Heart right ventricle (tissue), 16 donors: Measurements from ENCODE around the gene TTC9. TPM values are rescaled to one million over a fixed set of nuclear protein-coding genes. Genes with fewer than 3 reads are reported as not detected.

ENCODE experiments used
- ATAC-seq, 8 donors: fragments of 200-7000 bp; cut with Tn5 transposase; one replicate each; pipeline ENCODE4 v1.9.1; 2020; ENCODE audit warnings: mild to moderate bottlenecking in 8 of 8, moderate library complexity in 8 of 8, moderate number of reproducible peaks in 1 of 8
- DNase-seq, 2 donors: peaks; one replicate each; pipeline ENCODE4 v3.0.0-alpha.2; 2020
- H3K27ac ChIP-seq, 10 donors: fragments of 200-600 bp; sonication (generic) in 2 of 10; one replicate each; pipeline versions ENCODE4 v1.5.0 to v1.8.0; 2020 to 2022; ENCODE audit warnings: mild to moderate bottlenecking in 3 of 10
- H3K27me3 ChIP-seq, 7 donors: fragments of 200-600 bp; one replicate each; pipeline ENCODE4 v1.8.0; 2021 to 2022; ENCODE audit warnings: mild to moderate bottlenecking in 2 of 7
- H3K36me3 ChIP-seq, 9 donors: fragments of 200-600 bp; sonication (generic) in 1 of 9; one replicate each; pipeline versions ENCODE4 v1.5.0 to v1.8.0; 2020 to 2022; ENCODE audit warnings: mild to moderate bottlenecking in 2 of 9
- H3K4me1 ChIP-seq, 9 donors: fragments of 200-600 bp; sonication (generic) in 1 of 9; one replicate each; pipeline versions ENCODE4 v1.5.0 to v1.8.0; 2020 to 2022; ENCODE audit warnings: mild to moderate bottlenecking in 4 of 9
- H3K4me3 ChIP-seq, 10 donors: fragments of 200-600 bp; sonication (generic) in 2 of 10; one replicate each; pipeline versions ENCODE4 v1.5.0 to v1.8.0; 2020 to 2022; ENCODE audit warnings: mild to moderate bottlenecking in 7 of 10, moderate library complexity in 2 of 10
- H3K9me3 ChIP-seq, 11 donors: fragments of 200-600 bp in 10 of 11; sonication (generic) in 2 of 11; one replicate each; pipeline versions ENCODE4 v1.5.0 to v1.8.0; 2013 to 2022; ENCODE audit warnings: mild to moderate bottlenecking in 2 of 11, control low read depth in 1 of 11, moderate library complexity in 1 of 11
- WGBS, 2 donors: extraction: QIAGEN DNeasy Blood & Tissue Kit; methylation state at CpG; one replicate each; pipeline ENCODE4 v1.1.7; 2013; ENCODE audit warnings: inconsistent platforms in 1 of 2; 5-methylcytosine and 5-hydroxymethylcytosine counted together
- intact Hi-C, 10 donors: fragments of 100-400 bp; cut with DNase I; formaldehyde crosslinking; loops; one replicate each; pipeline versions ENCODE4 v1.11.1 to v1.14.2; 2022
- polyA plus RNA-seq, 2 donors: library from polyadenylated mRNA; stranded (reverse); fragments of 200-250 nt; gene quantifications; one replicate each; pipeline ENCODE4 v1.2.3, GENCODE V29; 2013
- total RNA-seq, 10 donors: library from RNA; stranded (reverse); fragmentation: NEBNext Ultra II Directional in 3 of 10; extraction: Animal tissue kit (Norgen Biotek cat#: 25700) in 3 of 10; gene quantifications; one replicate each; pipeline versions ENCODE4 v1.2.1 to v1.2.4, GENCODE V29; 2021 to 2023
- TF ChIP-seq, protein P1 (sequence below), 9 donors: fragments of 200-600 bp; sonication (generic) in 2 of 9; IDR thresholded peaks; one replicate each; pipeline versions ENCODE4 v1.5.0 to v1.8.0; 2021 to 2022; ENCODE audit warnings: antibody characterized with exemption in 9 of 9, mild to moderate bottlenecking in 5 of 9, moderate library complexity in 1 of 9
- donor health status: Arrhythmogenic right ventricular cardiomyopathy.
- donor health status: ischemic (EF 13 %, LVEDD 7.1; RV severe dilation, severe dysfunction).
- donor health status: healthy with polysubstance abuse.
- donor health status: DM: no; HTN: yes; CAD: no.
- donor health status: DM: no; HTN: no; CAD: no.
- donor health status: ischemic (EF 25% LVEDD 6.9; RV normal size, moderate dysfunction).
- donor health status: ischemic (EF 25% LVEDD 5.7; RV mildly dilated, moderate dysfunction).
- donor health status: healthy.
- donor health status: DM: yes; HTN: yes; CAD: no.
- donor health status: Ischemic cardiomyopathy.
- donor health status: ischemic (EF 35%, LVEDD 5.7; RV mildly dilated, moderate dysfunction).
- donor health status: nonischemic (EF 11% LVEDD 7.7; RV severe dilation, severe dysfunction).
- donor health status: DM: yes; HTN: yes; CAD: no.
- donor health status: PGD.
- donor health status: ischemic (EF 29% LVEDD 5.4; RV normal size, mild dysfunction).
- donor health status: nonischemic (EF 23%, LVEDD 6.1; RV moderate dilation, normal function).

TTC9 gene
- total and polyA plus RNA-seq, 12 donors = 0.22 to 2.9 (median 1.1) TPM

DNA sequence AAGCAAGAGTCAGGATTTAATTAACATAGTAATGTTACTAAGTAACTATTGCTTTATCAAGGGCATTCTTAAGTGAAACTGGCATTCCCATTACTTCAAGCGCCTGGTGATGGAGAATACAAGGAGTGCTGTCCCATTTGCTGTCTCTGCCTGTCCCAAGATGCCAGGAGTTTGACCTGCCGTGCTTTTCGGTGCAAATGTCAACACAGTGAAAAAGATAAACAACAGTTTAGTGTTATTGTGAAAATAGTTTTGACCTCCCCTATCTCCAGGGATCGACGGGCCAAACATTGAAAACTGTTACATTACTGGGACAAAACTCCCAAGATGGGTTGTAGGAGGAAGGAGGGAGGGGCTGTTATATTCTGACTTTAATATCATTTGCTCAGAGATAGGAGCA lies 74.8 kb downstream of the TTC9 start:
- H3K36me3 ChIP-seq = no peaks in the 10 kb centered on the region
- H3K27ac ChIP-seq = no peak overlapping the region
- H3K9me3 ChIP-seq = no peaks in the 10 kb centered on the region
- peaks cover 0 to 16% (median 8%) of the 10 kb centered on the region in 7 donors for H3K27me3 ChIP-seq
- TF ChIP-seq, protein P1, sequence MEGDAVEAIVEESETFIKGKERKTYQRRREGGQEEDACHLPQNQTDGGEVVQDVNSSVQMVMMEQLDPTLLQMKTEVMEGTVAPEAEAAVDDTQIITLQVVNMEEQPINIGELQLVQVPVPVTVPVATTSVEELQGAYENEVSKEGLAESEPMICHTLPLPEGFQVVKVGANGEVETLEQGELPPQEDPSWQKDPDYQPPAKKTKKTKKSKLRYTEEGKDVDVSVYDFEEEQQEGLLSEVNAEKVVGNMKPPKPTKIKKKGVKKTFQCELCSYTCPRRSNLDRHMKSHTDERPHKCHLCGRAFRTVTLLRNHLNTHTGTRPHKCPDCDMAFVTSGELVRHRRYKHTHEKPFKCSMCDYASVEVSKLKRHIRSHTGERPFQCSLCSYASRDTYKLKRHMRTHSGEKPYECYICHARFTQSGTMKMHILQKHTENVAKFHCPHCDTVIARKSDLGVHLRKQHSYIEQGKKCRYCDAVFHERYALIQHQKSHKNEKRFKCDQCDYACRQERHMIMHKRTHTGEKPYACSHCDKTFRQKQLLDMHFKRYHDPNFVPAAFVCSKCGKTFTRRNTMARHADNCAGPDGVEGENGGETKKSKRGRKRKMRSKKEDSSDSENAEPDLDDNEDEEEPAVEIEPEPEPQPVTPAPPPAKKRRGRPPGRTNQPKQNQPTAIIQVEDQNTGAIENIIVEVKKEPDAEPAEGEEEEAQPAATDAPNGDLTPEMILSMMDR (IDR thresholded peaks at IDR 0.05) = no peak
- DNase-seq (no peak), ATAC-seq (no peak)
- H3K4me1 ChIP-seq = peaks cover 0 to 21% (median 12%) of the 10 kb centered on the region in 9 donors
- WGBS, 2 donors = 22 to 29% methylated on average over 5 of the region's 5 CpGs
- intact Hi-C loops = loop anchor here in 7 of 10 donors (5.0 to 10.0 kb wide), 4 partner anchors 92 to 669 kb away; no protein-coding TSS in a partner anchor
- H3K4me3 ChIP-seq = no peak overlapping the region

GRCh38 chr14:70716958-70717357 lies 75.2 kb downstream of the TTC9 start:
- DNase-seq (no peak), ATAC-seq (no peak)
- no peaks in the 10 kb centered on the region for H3K9me3 ChIP-seq
- H3K36me3 ChIP-seq = no peaks in the 10 kb centered on the region
- H3K4me3 ChIP-seq = no peak overlapping the region
- H3K27ac ChIP-seq = no peak overlapping the region
- 23 to 32% methylated on average over 1 of the region's 1 CpG for WGBS, 2 donors
- H3K27me3 ChIP-seq = peaks cover 0 to 16% (median 8%) of the 10 kb centered on the region in 7 donors
- TF ChIP-seq, protein P1 (IDR thresholded peaks at IDR 0.05) = no peak
- intact Hi-C loops = loop anchor here in 7 of 10 donors (5.0 to 10.0 kb wide), 4 partner anchors 92 to 670 kb away; no protein-coding TSS in a partner anchor
- peaks cover 0 to 21% (median 12%) of the 10 kb centered on the region in 9 donors for H3K4me1 ChIP-seq

DNA sequence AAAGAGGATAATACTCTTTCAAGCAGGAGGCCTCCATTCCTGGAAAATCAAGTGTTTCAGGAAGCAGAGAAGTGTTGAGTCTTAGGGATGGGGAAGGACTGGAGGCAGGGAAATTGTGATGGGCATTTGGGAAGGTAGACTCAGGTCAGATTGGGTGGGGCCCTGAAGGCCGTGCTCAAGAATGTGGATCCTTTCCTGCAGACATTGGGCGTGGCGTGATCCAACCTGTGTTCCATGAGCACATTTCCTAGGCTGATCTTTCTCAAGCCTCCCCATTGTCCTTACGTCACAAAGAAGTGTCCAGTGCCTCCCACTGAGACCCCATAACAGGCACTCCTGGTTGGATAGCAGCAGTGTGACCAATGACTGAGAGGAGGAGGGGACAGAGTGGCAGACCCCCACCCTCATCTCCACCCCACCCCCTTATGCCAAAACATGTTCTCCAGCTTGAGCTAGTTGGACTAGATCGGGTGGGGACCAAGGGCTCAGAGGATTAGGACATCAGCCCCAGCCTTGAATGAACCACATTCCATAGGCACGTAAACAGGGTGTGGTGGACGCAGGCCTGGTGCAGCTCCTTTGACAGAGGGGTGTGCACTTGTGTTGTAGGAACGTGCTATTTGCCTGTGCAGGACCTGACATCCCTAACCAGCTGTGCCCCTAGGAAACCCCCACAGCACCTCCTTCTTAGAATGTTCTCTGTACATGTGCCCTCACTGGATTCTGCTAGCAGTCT lies 76.8 kb downstream of the TTC9 start:
- Histone ChIP-seq H3K27me3 (peaks cover 0 to 16% (median 8%) of the 10 kb centered on the region in 7 donors), H3K36me3 (no peaks in the 10 kb centered on the region), H3K4me1 (peaks cover 0 to 10% (median 8%) of the 10 kb centered on the region in 9 donors), H3K27ac (no peak overlapping the region), H3K9me3 (no peaks in the 10 kb centered on the region), H3K4me3 (no peak overlapping the region)
- ATAC-seq (no peak), DNase-seq (no peak)
- TF ChIP-seq, protein P1 (IDR thresholded peaks at IDR 0.05) = no peak
- 81 to 82% methylated on average over 8 of the region's 8 CpGs for WGBS, 2 donors
- intact Hi-C loops = loop anchor here in 7 of 10 donors (5.0 to 10.0 kb wide), 4 partner anchors 94 to 671 kb away; no protein-coding TSS in a partner anchor

GRCh38 chr14:70721542-70721941 lies 79.8 kb downstream of the TTC9 start:
- H3K4me1 ChIP-seq = peaks cover 0 to 7% (median 2%) of the 10 kb centered on the region in 9 donors
- TF ChIP-seq, protein P1 (IDR thresholded peaks at IDR 0.05) = no peak
- peaks cover 0 to 5% (median 0%) of the 10 kb centered on the region in 7 donors for H3K27me3 ChIP-seq
- DNase-seq = no peak
- H3K27ac ChIP-seq = no peak overlapping the region
- WGBS, 2 donors = 74 to 78% methylated on average over 2 of the region's 2 CpGs
- intact Hi-C loops = no loop called here
- no peak for ATAC-seq
- no peak overlapping the region for H3K4me3 ChIP-seq
- H3K36me3 ChIP-seq = no peaks in the 10 kb centered on the region
- no peaks in the 10 kb centered on the region for H3K9me3 ChIP-seq
